HEK293 (cell line): ENCODE results near the gene CLTB.

Source experiments
- CTCF ChIA-PET: fragments of 350-600 bp; formaldehyde crosslinking; extraction: SDS; loops from one replicate; lab custom pipeline; 2021; ENCODE audit warnings: antibody characterized with exemption; lab: Yijun Ruan, JAX
- POLR2A ChIA-PET: fragments of 300-600 bp; formaldehyde crosslinking; extraction: SDS; loops from one replicate; lab custom pipeline; 2020; ENCODE audit warnings: antibody characterized with exemption, inconsistent platforms; lab: Yijun Ruan, JAX
- H3K27ac ChIP-seq: fragments of 200-500 bp; sonication (Bioruptor generic); 2 replicates; pipeline ENCODE4 v1.5.1; 2014; ENCODE audit warnings: low read depth, low read length, control low read depth, inconsistent platforms; ENCODE audit errors: extremely low read depth
- H3K36me3 ChIP-seq, 2 experiments: fragments of 200-500 bp in 1 of 2; sonication (Bioruptor generic) in 1 of 2; 1 replicate in 1 of 2; 2 replicates in 1 of 2; pipeline ENCODE4 v1.5.1; 2014 to 2017; ENCODE audit warnings: inconsistent platforms in 2 of 2, low read length in 2 of 2; ENCODE audit not compliant: control insufficient read depth in 2 of 2, insufficient read depth in 1 of 2
- H3K4me1 ChIP-seq: fragments of 200-500 bp; sonication (Bioruptor generic); 2 replicates; pipeline ENCODE4 v1.5.1; 2014; ENCODE audit warnings: mild to moderate bottlenecking, low read length, inconsistent platforms; ENCODE audit not compliant: control insufficient read depth, insufficient read depth
- H3K4me3 ChIP-seq: 2 replicates; pipeline ENCODE4 v1.5.1; 2011; ENCODE audit warnings: low read depth, mild to moderate bottlenecking, control low read depth, low read length, moderate library complexity
- H3K9me3 ChIP-seq: fragments of 200-500 bp; sonication (Bioruptor generic); 2 replicates; pipeline ENCODE4 v1.5.1; 2014; ENCODE audit warnings: low read depth, low read length, inconsistent platforms; ENCODE audit not compliant: control insufficient read depth, insufficient read depth
- BCL11A ChIP-seq: fragments of 450-650 bp; formaldehyde crosslinking; IDR thresholded peaks from 2 replicates; pipeline ENCODE4 v1.5.1; 2016; ENCODE audit warnings: low read depth, missing biosample characterization, missing genetic modification characterization
- BCL11B ChIP-seq: fragments of 450-650 bp; formaldehyde crosslinking; IDR thresholded peaks from 2 replicates; pipeline ENCODE4 v1.5.1; 2016; ENCODE audit warnings: low read depth, missing biosample characterization, missing genetic modification characterization
- HOXA7 ChIP-seq: sonication (generic); formaldehyde crosslinking; IDR thresholded peaks from 2 replicates; pipeline ENCODE4 v1.8.1; 2022; ENCODE audit warnings: missing genetic modification reagents, borderline replicate concordance
- KLF1 ChIP-seq: fragments of 450-650 bp; formaldehyde crosslinking; IDR thresholded peaks from 2 replicates; pipeline ENCODE4 v1.5.1; 2016; ENCODE audit warnings: missing biosample characterization, missing genetic modification characterization
- PRDM1 ChIP-seq: fragments of 450-650 bp; formaldehyde crosslinking; IDR thresholded peaks from 2 replicates; pipeline ENCODE4; 2016; ENCODE audit warnings: missing biosample characterization, missing genetic modification characterization
- SCRT1 ChIP-seq: fragments of 450-650 bp; formaldehyde crosslinking; IDR thresholded peaks from 2 replicates; pipeline ENCODE4 v1.5.1; 2016; ENCODE audit warnings: missing biosample characterization, missing genetic modification characterization, borderline replicate concordance
- SP3 ChIP-seq: fragments of 450-650 bp; formaldehyde crosslinking; IDR thresholded peaks from 2 replicates; pipeline ENCODE4 v1.5.1; 2016; ENCODE audit warnings: missing biosample characterization, missing genetic modification characterization
- YY1 ChIP-seq: fragments of 450-650 bp; formaldehyde crosslinking; IDR thresholded peaks from 2 replicates; pipeline ENCODE4 v1.5.1; 2018; ENCODE audit warnings: missing biosample characterization, missing genetic modification characterization
- ZNF140 ChIP-seq: fragments of 450-650 bp; formaldehyde crosslinking; IDR thresholded peaks from 2 replicates; pipeline ENCODE4 v1.5.1; 2016; ENCODE audit warnings: missing biosample characterization, missing genetic modification characterization
- ZNF311 ChIP-seq: fragments of 450-650 bp; formaldehyde crosslinking; IDR thresholded peaks from 2 replicates; pipeline ENCODE4 v1.5.1; 2017; ENCODE audit warnings: missing biosample characterization, missing genetic modification characterization, borderline replicate concordance
- ZNF324 ChIP-seq: fragments of 450-650 bp; formaldehyde crosslinking; IDR thresholded peaks from 2 replicates; pipeline ENCODE4 v1.5.1; 2016; ENCODE audit warnings: missing biosample characterization, missing genetic modification characterization
- ZNF354C ChIP-seq: fragments of 450-650 bp; formaldehyde crosslinking; IDR thresholded peaks from 2 replicates; pipeline ENCODE4 v1.5.1; 2016; ENCODE audit warnings: missing biosample characterization, missing genetic modification characterization, low read depth, borderline replicate concordance
- ZNF423 ChIP-seq: fragments of 450-650 bp; formaldehyde crosslinking; IDR thresholded peaks from 2 replicates; pipeline ENCODE4 v1.5.1; 2016; ENCODE audit warnings: missing biosample characterization, missing genetic modification characterization
- ZNF426 ChIP-seq: fragments of 450-650 bp; formaldehyde crosslinking; IDR thresholded peaks from 2 replicates; pipeline ENCODE4 v1.5.1; 2017; ENCODE audit warnings: missing biosample characterization, missing genetic modification characterization, mild to moderate bottlenecking, inconsistent platforms, moderate library complexity
- ZNF48 ChIP-seq: fragments of 450-650 bp; formaldehyde crosslinking; IDR thresholded peaks from 2 replicates; pipeline ENCODE4 v1.5.1; 2016; ENCODE audit warnings: missing biosample characterization, missing genetic modification characterization
- ZNF561 ChIP-seq: fragments of 450-650 bp; IDR thresholded peaks from 2 replicates; pipeline ENCODE4 v1.5.1; 2018; ENCODE audit warnings: missing biosample characterization, missing genetic modification characterization, borderline replicate concordance
- ZNF777 ChIP-seq: fragments of 450-650 bp; formaldehyde crosslinking; IDR thresholded peaks from 2 replicates; pipeline ENCODE4 v1.5.1; 2017; ENCODE audit warnings: missing biosample characterization, missing genetic modification characterization, borderline replicate concordance
- ZNF785 ChIP-seq: fragments of 450-650 bp; formaldehyde crosslinking; IDR thresholded peaks from 2 replicates; pipeline ENCODE4 v1.5.1; 2016; ENCODE audit warnings: missing biosample characterization, missing genetic modification characterization
- ZSCAN23 ChIP-seq: fragments of 450-650 bp; formaldehyde crosslinking; IDR thresholded peaks from 2 replicates; pipeline ENCODE4 v1.5.1; 2016; ENCODE audit warnings: missing biosample characterization, missing genetic modification characterization
- TF ChIP-seq, protein P1 (sequence below): fragments of 450-650 bp; formaldehyde crosslinking; IDR thresholded peaks from 2 replicates; pipeline ENCODE4 v1.5.1; 2016; ENCODE audit warnings: missing biosample characterization, missing genetic modification characterization
- TF ChIP-seq, protein P2 (sequence below): fragments of 450-650 bp; formaldehyde crosslinking; IDR thresholded peaks from 2 replicates; pipeline ENCODE4 v1.5.1; 2016; ENCODE audit warnings: missing biosample characterization, missing genetic modification characterization
- TF ChIP-seq, protein P3 (sequence below): fragments of 450-650 bp; formaldehyde crosslinking; IDR thresholded peaks from 2 replicates; pipeline ENCODE4 v1.5.1; 2016; ENCODE audit warnings: missing biosample characterization, missing genetic modification characterization
- TF ChIP-seq, protein P4 (sequence below): fragments of 450-650 bp; formaldehyde crosslinking; IDR thresholded peaks from 2 replicates; pipeline ENCODE4 v1.5.1; 2016; ENCODE audit warnings: missing biosample characterization, missing genetic modification characterization

The CLTB gene

DNA sequence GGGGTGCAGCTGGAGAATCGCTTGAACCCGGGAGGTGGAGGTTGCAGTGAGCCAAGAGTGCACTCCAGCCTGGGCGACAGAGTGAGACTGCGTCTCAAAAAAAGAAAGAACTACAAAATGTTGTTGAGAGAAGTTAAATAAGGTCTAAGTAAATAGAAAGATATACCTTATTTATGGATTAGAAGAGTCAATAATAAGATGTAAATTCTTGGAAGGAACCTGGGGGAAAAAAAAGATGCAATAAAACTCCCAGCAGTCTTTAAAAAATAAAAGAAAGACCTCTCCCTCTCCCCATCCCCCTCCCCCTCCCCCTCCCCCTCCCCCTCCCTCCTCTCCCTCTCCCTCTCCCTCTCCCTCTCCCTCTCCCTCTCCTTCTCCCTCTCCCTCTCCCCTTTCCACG, 16.4 kb upstream of the CLTB start:
- TF ChIP-seq ZNF777 (tag by site-specific recombination): no peak
- TF ChIP-seq ZNF324 (tag by site-specific recombination): no peak
- TF ChIP-seq SP3 (tag by site-specific recombination): no peak
- no peak for TF ChIP-seq ZNF426 (tag by site-specific recombination)
- TF ChIP-seq ZSCAN23 (tag by site-specific recombination): no peak
- no peak for TF ChIP-seq SCRT1 (tag by site-specific recombination)
- no peak for TF ChIP-seq ZNF354C (tag by site-specific recombination)
- no peak for TF ChIP-seq KLF1 (tag by site-specific recombination)
- TF ChIP-seq ZNF423 (tag by site-specific recombination): no peak
- TF ChIP-seq BCL11A: no peak
- no peak for TF ChIP-seq ZNF561 (tag by site-specific recombination)
- TF ChIP-seq HOXA7: no peak
- TF ChIP-seq PRDM1: no peak
- no peak for TF ChIP-seq ZNF140 (tag by site-specific recombination)
- no peak for TF ChIP-seq ZNF48 (tag by site-specific recombination)
- CTCF ChIA-PET: interaction anchor here (1.6 kb wide), 1 partner anchor 16 kb away, joined by 6 read pairs; the partner anchor contains the start of gene CLTB
- H3K9me3 ChIP-seq: no peaks in the 10 kb centered on the region
- no peaks in the 10 kb centered on the region for H3K4me1 ChIP-seq
- POLR2A ChIA-PET: no interaction called here
- H3K27ac ChIP-seq: no peak overlapping the region
- H3K4me3 ChIP-seq: no peak overlapping the region
- no peaks in the 10 kb centered on the region for H3K36me3 ChIP-seq

DNA sequence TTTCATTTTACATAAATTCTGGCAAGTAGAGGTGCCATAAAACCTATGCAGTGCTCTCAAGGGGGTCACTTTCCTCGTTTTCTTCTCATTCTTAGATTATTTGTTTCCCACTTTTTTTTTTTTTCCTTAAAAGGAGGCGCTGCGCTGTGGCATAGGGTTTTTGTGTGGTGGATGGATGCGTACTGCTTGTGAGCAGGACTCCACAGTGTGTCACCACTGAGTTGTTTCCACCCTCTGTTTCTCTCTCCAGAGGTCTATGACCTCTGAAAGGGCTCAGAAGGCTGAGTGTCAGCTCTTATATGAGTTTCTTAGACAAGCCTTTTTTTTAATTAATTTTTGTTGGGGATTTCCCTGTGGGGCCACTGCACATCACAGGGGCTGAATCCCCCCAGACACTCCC, 13.6 kb upstream of the CLTB start:
- Histone ChIP-seq H3K27ac (no peak overlapping the region), H3K4me3 (no peak overlapping the region), H3K9me3 (no peaks in the 10 kb centered on the region), H3K36me3 (no peaks in the 10 kb centered on the region), H3K4me1 (no peaks in the 10 kb centered on the region)
- POLR2A ChIA-PET: interaction anchor here (0.7 kb wide), 1 partner anchor 114 kb away, joined by 3 read pairs; no protein-coding TSS in a partner anchor
- CTCF ChIA-PET: interaction anchor here (0.6 kb wide), 1 partner anchor 282 kb away, joined by 3 read pairs; no protein-coding TSS in a partner anchor
- TF ChIP-seq, protein P1, sequence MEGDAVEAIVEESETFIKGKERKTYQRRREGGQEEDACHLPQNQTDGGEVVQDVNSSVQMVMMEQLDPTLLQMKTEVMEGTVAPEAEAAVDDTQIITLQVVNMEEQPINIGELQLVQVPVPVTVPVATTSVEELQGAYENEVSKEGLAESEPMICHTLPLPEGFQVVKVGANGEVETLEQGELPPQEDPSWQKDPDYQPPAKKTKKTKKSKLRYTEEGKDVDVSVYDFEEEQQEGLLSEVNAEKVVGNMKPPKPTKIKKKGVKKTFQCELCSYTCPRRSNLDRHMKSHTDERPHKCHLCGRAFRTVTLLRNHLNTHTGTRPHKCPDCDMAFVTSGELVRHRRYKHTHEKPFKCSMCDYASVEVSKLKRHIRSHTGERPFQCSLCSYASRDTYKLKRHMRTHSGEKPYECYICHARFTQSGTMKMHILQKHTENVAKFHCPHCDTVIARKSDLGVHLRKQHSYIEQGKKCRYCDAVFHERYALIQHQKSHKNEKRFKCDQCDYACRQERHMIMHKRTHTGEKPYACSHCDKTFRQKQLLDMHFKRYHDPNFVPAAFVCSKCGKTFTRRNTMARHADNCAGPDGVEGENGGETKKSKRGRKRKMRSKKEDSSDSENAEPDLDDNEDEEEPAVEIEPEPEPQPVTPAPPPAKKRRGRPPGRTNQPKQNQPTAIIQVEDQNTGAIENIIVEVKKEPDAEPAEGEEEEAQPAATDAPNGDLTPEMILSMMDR: peak; percentile 47; the same call in 1 of the 2 replicates
- TF ChIP-seq ZNF311 (tag by site-specific recombination): no peak
- TF ChIP-seq, protein P2, sequence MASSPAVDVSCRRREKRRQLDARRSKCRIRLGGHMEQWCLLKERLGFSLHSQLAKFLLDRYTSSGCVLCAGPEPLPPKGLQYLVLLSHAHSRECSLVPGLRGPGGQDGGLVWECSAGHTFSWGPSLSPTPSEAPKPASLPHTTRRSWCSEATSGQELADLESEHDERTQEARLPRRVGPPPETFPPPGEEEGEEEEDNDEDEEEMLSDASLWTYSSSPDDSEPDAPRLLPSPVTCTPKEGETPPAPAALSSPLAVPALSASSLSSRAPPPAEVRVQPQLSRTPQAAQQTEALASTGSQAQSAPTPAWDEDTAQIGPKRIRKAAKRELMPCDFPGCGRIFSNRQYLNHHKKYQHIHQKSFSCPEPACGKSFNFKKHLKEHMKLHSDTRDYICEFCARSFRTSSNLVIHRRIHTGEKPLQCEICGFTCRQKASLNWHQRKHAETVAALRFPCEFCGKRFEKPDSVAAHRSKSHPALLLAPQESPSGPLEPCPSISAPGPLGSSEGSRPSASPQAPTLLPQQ (tag by site-specific recombination): no peak
- TF ChIP-seq, protein P3, sequence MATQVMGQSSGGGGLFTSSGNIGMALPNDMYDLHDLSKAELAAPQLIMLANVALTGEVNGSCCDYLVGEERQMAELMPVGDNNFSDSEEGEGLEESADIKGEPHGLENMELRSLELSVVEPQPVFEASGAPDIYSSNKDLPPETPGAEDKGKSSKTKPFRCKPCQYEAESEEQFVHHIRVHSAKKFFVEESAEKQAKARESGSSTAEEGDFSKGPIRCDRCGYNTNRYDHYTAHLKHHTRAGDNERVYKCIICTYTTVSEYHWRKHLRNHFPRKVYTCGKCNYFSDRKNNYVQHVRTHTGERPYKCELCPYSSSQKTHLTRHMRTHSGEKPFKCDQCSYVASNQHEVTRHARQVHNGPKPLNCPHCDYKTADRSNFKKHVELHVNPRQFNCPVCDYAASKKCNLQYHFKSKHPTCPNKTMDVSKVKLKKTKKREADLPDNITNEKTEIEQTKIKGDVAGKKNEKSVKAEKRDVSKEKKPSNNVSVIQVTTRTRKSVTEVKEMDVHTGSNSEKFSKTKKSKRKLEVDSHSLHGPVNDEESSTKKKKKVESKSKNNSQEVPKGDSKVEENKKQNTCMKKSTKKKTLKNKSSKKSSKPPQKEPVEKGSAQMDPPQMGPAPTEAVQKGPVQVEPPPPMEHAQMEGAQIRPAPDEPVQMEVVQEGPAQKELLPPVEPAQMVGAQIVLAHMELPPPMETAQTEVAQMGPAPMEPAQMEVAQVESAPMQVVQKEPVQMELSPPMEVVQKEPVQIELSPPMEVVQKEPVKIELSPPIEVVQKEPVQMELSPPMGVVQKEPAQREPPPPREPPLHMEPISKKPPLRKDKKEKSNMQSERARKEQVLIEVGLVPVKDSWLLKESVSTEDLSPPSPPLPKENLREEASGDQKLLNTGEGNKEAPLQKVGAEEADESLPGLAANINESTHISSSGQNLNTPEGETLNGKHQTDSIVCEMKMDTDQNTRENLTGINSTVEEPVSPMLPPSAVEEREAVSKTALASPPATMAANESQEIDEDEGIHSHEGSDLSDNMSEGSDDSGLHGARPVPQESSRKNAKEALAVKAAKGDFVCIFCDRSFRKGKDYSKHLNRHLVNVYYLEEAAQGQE (tag by site-specific recombination): no peak
- TF ChIP-seq BCL11B: no peak
- TF ChIP-seq, protein P4, sequence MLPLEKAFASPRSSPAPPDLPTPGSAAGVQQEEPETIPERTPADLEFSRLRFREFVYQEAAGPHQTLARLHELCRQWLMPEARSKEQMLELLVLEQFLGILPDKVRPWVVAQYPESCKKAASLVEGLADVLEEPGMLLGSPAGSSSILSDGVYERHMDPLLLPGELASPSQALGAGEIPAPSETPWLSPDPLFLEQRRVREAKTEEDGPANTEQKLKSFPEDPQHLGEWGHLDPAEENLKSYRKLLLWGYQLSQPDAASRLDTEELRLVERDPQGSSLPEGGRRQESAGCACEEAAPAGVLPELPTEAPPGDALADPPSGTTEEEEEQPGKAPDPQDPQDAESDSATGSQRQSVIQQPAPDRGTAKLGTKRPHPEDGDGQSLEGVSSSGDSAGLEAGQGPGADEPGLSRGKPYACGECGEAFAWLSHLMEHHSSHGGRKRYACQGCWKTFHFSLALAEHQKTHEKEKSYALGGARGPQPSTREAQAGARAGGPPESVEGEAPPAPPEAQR (tag by site-specific recombination): no peak
- TF ChIP-seq ZNF785: no peak
- TF ChIP-seq YY1: no peak
